ENCODE results near the gene NEAT1.

NEAT1 gene

GRCh38 chr11:65442842-65443331 lies 20.3 kb downstream of the NEAT1 start:
- no peak for TF ChIP-seq CTCF (IDR thresholded peaks at IDR 0.05; ENCODE audit: insufficient read depth, low read depth, low read length, missing control alignments)
- no peak overlapping the region for H3K4me3 ChIP-seq (ENCODE audit: low read depth, low read length)
- DNase-seq (ENCODE audit: low read depth): peak; percentile 43

GRCh38 chr11:65444314-65445051 lies 21.9 kb downstream of the NEAT1 start:
- H3K4me3 ChIP-seq (ENCODE audit: low read depth, low read length): no peak overlapping the region
- no peak for TF ChIP-seq CTCF (IDR thresholded peaks at IDR 0.05; ENCODE audit: insufficient read depth, low read depth, low read length, missing control alignments)
- DNase-seq (ENCODE audit: low read depth): no peak

GRCh38 chr11:65445101-65445603 lies 22.6 kb downstream of the NEAT1 start:
- TF ChIP-seq CTCF (IDR thresholded peaks at IDR 0.05; ENCODE audit: insufficient read depth, low read depth, low read length, missing control alignments): no peak
- H3K4me3 ChIP-seq (ENCODE audit: low read depth, low read length): no peak overlapping the region
- peak; percentile 35 for DNase-seq (ENCODE audit: low read depth)

GRCh38 chr11:65445604-65446445 lies 23.2 kb downstream of the NEAT1 start:
- peak; percentile 24 for DNase-seq (ENCODE audit: low read depth)
- TF ChIP-seq CTCF (IDR thresholded peaks at IDR 0.05; ENCODE audit: insufficient read depth, low read depth, low read length, missing control alignments): no peak
- no peak overlapping the region for H3K4me3 ChIP-seq (ENCODE audit: low read depth, low read length)

GRCh38 chr11:65446446-65447277 lies 24.1 kb downstream of the NEAT1 start:
- H3K4me3 ChIP-seq (ENCODE audit: low read depth, low read length): no peak overlapping the region
- no peak for TF ChIP-seq CTCF (IDR thresholded peaks at IDR 0.05; ENCODE audit: insufficient read depth, low read depth, low read length, missing control alignments)
- no peak for DNase-seq (ENCODE audit: low read depth)

GRCh38 chr11:65448074-65448417 lies 25.4 kb downstream of the NEAT1 start:
- no peak for DNase-seq (ENCODE audit: low read depth)
- H3K4me3 ChIP-seq (ENCODE audit: low read depth, low read length): no peak overlapping the region
- no peak for TF ChIP-seq CTCF (IDR thresholded peaks at IDR 0.05; ENCODE audit: insufficient read depth, low read depth, low read length, missing control alignments)

All from GM12865 (cell line).